ENCODE results near the gene APOC1.
A peak's percentile ranks its signal among the peaks of the same experiment; 100 is the strongest.
"Not testable (repeated sequence)": the region's sequence is repeated elsewhere in the genome, so short reads cannot be mapped to it uniquely, and the experiment has no call there.

APOC1 gene

DNA sequence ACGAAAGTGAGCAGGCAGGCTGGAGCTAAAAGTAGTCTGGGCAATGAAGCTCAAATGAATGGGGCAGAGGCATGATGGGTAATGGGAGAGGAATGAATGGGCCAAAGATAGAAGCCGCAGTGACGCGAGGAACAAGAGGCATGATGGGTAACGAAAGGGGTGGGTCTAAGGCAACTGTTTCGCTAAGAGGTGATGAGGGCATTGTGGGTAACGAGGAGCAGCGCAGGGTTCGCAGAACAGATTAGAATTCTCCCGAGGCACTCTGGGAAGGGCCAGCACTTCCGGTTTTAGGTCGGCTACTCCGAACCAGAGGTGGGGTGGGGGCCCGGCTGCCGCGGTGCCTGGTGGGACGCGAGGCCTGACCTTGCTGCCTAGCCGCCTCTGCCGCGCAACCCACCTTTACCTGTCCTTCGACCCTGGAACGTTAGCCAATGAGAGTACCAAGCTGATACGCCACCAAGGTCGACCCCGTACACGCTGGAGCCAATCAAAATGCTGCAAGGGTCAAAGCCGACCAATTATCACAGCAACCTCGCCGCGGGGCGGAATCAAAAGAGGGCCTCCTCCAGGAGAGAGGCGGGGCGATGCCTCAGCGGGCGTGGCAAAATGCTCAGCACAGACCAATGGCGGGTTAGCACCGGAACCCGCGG is 23.9 kb upstream of the APOC1 start:
- peak; percentile 98 to 100 for DNase-seq

DNA sequence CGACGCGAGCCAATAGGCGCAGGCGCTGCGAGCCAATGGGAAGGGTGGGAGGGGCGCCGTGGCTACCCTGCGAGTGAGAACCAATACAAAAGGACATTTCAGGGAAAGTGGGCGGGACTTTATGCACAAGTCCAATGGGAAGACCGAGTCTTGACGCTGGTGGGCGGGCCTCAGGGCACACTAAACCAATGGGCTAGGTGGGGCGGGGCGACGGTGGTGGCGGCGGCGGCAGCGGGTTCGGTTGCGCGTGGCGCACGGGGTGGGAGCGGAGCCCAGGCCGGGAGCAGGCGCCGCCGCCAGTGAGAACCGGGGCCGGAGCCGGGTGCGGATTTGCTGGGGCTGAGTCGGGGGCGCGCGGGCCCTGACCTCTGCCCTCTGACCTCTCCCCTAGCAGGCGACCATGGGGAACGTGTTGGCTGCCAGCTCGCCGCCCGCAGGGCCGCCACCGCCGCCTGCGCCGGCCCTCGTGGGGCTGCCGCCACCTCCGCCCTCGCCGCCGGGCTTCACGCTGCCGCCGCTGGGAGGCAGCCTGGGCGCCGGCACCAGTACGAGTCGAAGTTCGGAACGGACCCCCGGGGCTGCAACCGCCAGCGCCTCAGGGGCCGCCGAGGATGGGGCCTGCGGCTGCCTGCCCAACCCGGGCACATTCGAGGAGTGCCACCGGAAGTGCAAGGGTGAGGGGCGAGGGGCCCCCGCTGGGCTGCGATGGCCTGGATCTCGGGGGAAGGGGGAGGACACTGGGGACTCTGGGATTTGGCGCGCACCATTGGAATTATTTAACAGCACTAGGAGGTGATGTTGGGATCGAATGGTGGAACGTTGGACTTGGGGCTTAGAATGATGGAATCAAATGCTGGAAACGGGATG is 23.2 kb upstream of the APOC1 start, which contains the start of gene TOMM40:
TSS of gene TOMM40 (plus strand) at position 239 of the 867 bp plus-strand sequence. CDS start at position 401, 162 bp downstream.
- peak in 1 of 2 donors; percentile 98 for DNase-seq

DNA sequence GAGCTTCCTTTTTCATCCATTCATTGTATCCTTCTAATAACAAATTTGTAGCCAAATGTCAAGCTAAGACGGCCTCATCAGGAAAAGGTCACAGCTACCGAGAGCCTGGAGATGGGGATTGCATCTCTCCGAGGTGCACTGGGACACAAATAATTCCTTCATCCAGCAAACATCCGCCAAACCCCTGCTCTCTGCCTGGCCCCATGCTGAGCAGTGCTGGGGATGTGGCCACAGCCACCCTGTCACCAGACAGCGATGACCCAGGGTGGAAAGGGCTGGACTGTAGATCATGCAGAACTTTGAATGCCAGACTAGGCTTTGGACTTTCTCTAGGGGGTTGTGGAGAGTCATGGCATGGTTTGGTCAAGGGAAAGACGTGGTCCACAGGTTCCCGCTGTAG is 21.5 kb upstream of the APOC1 start:
- no peak for DNase-seq

DNA sequence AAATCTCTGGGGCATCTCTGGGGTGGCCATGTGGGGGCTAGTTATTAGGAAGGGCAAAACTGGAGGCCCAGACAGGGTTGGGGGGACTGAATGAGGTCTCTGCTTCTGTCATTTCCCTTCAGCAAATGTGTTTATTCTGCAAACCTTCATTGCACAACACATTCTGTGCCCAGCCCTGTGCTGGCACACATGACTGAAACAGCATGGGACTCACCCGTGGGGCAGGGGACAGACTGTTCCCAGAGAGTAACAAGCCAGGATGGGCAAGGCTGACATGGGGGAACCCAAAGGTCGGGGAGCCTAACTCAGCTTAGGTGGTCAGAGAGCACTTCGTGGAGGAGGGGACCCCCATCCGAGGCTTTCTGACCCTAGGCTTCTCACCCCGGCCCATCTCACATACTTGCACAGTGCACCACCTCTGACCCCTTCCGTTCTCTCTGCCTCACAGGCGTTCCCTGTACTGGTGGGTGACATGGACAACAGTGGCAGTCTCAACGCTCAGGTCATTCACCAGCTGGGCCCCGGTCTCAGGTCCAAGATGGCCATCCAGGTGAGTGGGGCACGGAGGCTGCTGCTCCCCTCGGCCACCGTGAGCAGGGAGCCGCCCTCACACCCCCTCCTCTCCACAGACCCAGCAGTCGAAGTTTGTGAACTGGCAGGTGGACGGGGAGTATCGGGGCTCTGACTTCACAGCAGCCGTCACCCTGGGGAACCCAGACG is 20.9 kb upstream of the APOC1 start:
- DNase-seq = no peak

DNA sequence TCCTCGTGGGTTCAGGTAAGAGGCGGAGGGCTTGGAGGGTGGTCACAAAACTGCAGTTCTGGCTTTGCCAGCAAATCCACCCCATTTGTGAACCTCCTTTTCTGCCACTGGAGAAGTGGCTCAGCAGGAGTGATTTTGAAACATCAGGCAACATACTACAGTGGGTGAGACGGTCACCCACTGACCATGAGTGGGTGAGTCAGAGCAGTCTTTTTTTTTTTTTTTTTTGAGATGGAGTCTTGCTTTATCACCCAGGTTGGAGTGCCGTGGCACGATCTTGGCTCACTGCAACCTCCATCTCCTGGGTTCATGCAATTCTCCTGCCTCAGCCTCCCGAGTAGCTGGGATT is 20.4 kb upstream of the APOC1 start:
- DNase-seq = no peak

DNA sequence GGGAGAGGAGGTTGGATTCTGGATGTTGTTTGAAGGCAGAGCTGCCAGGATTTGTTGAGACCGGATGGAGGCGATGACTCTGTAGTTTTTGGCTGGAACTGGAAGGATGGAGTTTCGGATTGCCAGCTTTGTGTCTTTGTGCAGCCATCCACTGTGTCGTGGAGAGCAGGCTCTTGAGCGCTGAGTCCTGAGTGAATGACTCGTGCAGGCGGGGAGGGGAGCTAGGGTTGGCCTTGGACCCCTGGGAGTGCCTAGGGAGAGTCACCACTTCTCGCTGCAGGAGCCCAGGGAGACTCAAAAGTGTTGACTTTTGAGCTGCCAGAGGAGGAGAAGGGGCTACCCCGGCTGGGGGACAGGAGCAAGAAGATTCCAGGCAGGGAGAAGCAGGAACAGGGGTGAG is 19.5 kb upstream of the APOC1 start:
- no peak for DNase-seq

DNA sequence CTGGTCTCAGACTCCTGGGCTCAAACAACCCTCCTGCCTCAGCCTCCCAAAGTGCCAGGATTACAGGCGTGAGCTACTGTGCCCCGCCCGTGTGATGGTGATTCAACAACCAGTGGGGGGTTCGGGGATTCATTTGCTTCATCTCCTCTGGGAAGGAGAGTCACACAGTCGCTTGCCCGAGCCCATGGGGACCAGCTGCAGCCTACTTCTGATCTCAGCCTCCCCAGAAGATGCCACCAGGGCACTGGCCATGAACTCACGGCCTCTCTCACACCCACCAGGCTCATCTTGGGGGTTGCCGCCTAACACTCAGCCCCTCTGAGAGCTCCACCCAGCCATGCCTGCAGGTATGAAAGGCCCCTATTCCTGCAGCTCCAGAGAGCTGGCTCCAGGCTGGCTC is 16.6 kb upstream of the APOC1 start:
- DNase-seq = no peak

DNA sequence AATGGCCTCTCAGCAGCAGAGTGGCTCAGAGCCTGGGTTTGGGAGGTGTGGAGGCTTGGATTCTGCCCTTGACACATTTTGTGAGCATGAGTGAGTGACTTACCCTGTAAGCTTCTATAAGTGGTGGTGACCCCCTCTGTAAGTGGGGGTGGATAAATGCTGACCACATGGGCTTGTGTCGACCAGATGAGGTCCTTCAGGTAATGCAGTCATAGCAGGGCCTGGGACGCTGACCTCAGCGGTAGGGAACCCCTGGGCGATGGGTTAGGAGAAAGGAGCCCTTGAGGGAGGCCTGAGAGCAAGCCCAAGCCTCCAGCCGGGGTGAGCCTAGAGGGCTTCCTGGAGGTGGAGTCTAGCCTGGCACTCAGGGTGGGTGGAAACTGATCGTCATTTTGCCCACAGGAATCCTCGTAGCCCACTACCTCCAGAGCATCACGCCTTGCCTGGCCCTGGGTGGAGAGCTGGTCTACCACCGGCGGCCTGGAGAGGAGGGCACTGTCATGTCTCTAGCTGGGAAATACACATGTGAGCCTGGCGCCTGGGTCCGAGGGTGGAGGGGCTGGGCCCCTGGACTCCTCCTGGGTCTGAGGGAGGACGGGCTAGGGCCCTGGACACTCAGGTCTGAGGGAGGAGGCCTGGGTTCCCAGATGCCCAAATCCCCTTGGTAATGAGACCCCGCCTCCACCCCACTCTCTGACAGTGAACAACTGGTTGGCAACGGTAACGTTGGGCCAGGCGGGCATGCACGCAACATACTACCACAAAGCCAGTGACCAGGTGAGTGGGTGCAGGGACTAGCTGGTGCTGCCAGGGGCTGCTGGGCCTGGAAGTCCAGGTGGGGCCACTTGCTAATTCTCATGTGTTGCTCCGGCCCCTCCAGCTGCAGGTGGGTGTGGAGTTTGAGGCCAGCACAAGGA is 13.8 kb upstream of the APOC1 start:
- DNase-seq = no peak

DNA sequence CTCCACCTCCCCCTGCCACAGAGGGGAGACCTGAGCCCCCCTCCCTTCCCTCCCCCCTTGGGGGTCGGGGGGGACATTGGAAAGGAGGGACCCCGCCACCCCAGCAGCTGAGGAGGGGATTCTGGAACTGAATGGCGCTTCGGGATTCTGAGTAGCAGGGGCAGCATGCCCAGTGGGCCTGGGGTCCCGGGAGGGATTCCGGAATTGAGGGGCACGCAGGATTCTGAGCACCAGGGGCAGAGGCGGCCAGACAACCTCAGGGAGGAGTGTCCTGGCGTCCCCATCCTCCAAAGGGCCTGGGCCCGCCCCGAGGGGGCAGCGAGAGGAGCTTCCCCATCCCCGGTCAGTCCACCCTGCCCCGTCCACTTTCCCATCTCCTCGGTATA is 11.2 kb upstream of the APOC1 start:
- no peak for DNase-seq

DNA sequence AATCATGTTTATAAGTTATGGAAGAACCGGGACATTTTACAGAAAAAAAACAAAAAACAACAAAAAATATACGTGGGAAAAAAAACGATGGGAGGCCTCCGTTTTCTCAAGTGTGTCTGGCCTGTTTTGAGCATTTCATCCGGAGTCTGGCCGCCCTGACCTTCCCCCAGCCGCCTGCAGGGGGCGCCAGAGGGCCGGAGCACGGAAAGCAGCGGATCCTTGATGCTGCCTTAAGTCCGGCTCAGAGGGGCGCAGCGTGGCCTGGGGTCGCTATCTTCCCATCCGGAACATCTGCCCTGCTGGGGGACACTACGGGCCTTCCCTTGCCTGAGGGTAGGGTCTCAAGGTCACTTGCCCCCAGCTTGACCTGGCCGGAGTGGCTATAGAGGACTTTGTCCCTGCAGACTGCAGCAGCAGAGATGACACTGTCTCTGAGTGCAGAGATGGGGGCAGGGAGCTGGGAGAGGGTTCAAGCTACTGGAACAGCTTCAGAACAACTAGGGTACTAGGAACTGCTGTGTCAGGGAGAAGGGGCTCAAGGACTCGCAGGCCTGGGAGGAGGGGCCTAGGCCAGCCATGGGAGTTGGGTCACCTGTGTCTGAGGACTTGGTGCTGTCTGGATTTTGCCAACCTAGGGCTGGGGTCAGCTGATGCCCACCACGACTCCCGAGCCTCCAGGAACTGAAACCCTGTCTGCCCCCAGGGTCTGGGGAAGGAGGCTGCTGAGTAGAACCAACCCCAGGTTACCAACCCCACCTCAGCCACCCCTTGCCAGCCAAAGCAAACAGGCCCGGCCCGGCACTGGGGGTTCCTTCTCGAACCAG is 10.6 kb upstream of the APOC1 start:
- peak; percentile 13 to 53 for DNase-seq

DNA sequence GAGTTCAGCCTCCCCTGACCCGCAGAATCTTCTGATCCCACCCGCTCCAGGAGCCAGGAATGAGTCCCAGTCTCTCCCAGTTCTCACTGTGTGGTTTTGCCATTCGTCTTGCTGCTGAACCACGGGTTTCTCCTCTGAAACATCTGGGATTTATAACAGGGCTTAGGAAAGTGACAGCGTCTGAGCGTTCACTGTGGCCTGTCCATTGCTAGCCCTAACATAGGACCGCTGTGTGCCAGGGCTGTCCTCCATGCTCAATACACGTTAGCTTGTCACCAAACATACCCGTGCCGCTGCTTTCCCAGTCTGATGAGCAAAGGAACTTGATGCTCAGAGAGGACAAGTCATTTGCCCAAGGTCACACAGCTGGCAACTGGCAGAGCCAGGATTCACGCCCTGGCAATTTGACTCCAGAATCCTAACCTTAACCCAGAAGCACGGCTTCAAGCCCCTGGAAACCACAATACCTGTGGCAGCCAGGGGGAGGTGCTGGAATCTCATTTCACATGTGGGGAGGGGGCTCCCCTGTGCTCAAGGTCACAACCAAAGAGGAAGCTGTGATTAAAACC is 9.9 kb upstream of the APOC1 start:
- no peak for DNase-seq

DNA sequence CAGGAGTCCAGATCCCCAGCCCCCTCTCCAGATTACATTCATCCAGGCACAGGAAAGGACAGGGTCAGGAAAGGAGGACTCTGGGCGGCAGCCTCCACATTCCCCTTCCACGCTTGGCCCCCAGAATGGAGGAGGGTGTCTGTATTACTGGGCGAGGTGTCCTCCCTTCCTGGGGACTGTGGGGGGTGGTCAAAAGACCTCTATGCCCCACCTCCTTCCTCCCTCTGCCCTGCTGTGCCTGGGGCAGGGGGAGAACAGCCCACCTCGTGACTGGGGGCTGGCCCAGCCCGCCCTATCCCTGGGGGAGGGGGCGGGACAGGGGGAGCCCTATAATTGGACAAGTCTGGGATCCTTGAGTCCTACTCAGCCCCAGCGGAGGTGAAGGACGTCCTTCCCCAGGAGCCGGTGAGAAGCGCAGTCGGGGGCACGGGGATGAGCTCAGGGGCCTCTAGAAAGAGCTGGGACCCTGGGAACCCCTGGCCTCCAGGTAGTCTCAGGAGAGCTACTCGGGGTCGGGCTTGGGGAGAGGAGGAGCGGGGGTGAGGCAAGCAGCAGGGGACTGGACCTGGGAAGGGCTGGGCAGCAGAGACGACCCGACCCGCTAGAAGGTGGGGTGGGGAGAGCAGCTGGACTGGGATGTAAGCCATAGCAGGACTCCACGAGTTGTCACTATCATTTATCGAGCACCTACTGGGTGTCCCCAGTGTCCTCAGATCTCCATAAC is 8.8 kb upstream of the APOC1 start, which contains the start of gene APOE:
TSS of gene APOE (plus strand) at position 360 of the 724 bp plus-strand sequence. CDS start 829 bp downstream, outside the sequence.
- DNase-seq = no peak

DNA sequence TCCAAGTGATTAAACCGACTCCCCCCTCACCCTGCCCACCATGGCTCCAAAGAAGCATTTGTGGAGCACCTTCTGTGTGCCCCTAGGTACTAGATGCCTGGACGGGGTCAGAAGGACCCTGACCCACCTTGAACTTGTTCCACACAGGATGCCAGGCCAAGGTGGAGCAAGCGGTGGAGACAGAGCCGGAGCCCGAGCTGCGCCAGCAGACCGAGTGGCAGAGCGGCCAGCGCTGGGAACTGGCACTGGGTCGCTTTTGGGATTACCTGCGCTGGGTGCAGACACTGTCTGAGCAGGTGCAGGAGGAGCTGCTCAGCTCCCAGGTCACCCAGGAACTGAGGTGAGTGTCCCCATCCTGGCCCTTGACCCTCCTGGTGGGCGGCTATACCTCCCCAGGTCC is 6.8 kb upstream of the APOC1 start:
- DNase-seq = no peak

DNA sequence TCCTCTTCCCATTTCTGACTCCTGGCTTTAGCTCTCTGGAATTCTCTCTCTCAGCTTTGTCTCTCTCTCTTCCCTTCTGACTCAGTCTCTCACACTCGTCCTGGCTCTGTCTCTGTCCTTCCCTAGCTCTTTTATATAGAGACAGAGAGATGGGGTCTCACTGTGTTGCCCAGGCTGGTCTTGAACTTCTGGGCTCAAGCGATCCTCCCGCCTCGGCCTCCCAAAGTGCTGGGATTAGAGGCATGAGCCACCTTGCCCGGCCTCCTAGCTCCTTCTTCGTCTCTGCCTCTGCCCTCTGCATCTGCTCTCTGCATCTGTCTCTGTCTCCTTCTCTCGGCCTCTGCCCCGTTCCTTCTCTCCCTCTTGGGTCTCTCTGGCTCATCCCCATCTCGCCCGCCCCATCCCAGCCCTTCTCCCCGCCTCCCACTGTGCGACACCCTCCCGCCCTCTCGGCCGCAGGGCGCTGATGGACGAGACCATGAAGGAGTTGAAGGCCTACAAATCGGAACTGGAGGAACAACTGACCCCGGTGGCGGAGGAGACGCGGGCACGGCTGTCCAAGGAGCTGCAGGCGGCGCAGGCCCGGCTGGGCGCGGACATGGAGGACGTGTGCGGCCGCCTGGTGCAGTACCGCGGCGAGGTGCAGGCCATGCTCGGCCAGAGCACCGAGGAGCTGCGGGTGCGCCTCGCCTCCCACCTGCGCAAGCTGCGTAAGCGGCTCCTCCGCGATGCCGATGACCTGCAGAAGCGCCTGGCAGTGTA is 6.2 kb upstream of the APOC1 start:
- no peak for DNase-seq

DNA sequence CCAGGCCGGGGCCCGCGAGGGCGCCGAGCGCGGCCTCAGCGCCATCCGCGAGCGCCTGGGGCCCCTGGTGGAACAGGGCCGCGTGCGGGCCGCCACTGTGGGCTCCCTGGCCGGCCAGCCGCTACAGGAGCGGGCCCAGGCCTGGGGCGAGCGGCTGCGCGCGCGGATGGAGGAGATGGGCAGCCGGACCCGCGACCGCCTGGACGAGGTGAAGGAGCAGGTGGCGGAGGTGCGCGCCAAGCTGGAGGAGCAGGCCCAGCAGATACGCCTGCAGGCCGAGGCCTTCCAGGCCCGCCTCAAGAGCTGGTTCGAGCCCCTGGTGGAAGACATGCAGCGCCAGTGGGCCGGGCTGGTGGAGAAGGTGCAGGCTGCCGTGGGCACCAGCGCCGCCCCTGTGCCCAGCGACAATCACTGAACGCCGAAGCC is 5.6 kb upstream of the APOC1 start:
- DNase-seq = no peak

DNA sequence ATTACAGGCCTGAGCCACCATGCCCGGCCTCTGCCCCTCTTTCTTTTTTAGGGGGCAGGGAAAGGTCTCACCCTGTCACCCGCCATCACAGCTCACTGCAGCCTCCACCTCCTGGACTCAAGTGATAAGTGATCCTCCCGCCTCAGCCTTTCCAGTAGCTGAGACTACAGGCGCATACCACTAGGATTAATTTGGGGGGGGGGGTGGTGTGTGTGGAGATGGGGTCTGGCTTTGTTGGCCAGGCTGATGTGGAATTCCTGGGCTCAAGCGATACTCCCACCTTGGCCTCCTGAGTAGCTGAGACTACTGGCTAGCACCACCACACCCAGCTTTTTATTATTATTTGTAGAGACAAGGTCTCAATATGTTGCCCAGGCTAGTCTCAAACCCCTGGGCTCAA is 4.6 kb upstream of the APOC1 start:
- DNase-seq = no peak

DNA sequence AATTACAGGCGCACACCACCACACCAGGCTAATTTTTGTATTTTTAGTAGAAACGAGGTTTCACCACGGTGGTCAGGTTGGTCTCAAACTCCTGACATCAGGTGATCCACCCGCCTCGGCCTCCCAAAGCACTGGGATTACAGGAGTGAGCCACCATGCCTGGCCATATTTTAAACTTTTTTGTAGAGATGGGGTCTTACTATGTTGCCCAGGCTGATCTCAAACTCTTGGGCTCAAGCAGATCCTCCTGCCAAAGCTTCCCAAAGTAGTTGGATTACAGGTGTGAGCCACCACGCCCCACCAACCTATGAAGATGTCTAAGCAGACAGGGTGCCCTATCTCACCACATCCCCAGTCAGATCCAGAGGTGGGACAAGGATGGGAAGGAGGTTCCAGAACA is 2.5 kb upstream of the APOC1 start:
- DNase-seq = not testable (repeated sequence)

DNA sequence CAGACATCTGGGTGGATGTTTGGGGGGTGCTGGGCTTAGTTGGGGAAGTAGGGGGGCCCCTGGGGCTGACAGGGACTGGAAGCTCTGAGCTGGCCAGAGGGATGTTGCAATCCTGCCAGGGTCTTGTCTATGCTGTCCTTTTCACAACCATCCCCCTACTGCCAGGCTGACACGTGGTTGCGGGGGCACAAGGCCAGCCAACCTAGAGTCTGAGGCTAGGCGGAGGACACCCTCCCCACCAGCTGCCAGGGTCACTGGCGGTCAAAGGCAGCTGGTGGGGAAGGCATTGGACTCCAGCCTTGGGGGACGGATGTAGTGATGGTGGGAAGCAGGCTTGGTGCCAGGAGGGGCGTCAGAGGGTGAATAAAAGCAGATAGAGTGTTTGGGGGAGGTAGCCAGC is 1.6 kb upstream of the APOC1 start:
- no peak for DNase-seq

DNA sequence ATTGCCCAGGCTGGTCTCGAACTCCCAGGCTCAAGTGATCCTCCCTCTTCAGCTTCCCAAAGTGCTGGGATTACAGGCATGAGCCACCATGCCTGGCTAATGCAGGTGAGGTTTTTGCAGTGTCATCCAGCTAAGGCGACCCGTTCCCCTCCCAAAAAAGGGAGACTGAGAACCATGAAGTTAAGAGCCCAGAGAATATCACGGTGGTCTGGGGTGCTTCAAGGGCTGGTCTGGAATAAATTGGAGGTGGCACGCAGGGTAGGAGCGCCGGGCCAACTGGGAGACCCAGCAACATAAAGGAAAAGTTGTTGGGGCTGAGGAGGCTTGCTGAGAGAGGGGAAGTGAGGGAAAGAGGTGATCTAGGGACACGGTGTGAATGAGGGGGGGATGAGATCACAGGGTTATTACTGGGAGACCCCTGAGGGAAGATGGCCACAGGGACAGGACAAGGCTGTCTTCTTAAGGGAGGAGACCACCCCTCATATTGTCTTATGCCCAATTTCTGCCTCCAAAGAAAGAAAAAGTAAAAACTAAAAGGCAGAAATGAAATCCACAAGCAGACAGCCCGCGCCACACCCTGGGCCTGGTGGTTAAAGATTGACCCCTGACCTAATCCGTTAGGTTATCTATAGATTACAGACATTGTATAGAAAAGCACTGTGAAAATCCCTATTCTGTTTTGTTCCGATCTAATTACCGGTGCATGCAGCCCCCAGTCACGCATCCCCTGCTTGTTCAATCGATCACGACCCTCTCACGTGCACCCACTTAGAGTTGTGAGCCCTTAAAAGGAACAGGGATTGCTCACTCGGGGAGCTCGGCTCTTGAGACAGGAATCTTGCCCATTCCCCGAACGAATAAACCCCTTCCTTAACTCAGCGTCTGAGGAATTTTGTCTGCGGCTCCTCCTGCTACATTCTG is 636 bp upstream of the APOC1 start:
- not testable (repeated sequence) for DNase-seq

Measured in bone marrow (tissue), 2 donors.